ENCODE data around the gene CDC37L1.
A peak's percentile ranks its signal among the peaks of the same experiment; 100 is the strongest.

CDC37L1 gene

GRCh38 chr9:4739587-4740387 is 60.4 kb downstream of the CDC37L1 start:
- TF ChIP-seq EZH2 (IDR thresholded peaks at IDR 0.05; ENCODE audit: borderline replicate concordance, low read length) (no peak), CTCF (IDR thresholded peaks at IDR 0.05; ENCODE audit: low read length) (peak; percentile 11)
- Histone ChIP-seq H3K27ac (ENCODE audit: low read depth, low read length, poor library complexity, severe bottlenecking) (peak overlapping the region; percentile 58), H4K20me1 (ENCODE audit: insufficient read depth, low read length) (no peaks in the 10 kb centered on the region), H2AFZ (ENCODE audit: low read length) (no peak overlapping the region), H3K4me3 (ENCODE audit: low read depth, low read length, poor library complexity, severe bottlenecking) (peak overlapping the region; percentile 80), H3K27me3 (ENCODE audit: insufficient read depth, low read length) (no peaks in the 10 kb centered on the region), H3K4me2 (ENCODE audit: low read length) (peak overlapping the region; percentile 79), H3K36me3 (ENCODE audit: insufficient read depth, low read length) (peaks cover 17% of the 10 kb centered on the region; the same call in 1 of the 2 replicates), H3K9ac (ENCODE audit: low read length) (peak overlapping the region; percentile 79), H3K4me1 (ENCODE audit: insufficient read depth, low read length, severe bottlenecking) (peaks cover 35% of the 10 kb centered on the region), H3K79me2 (ENCODE audit: insufficient read depth, low read length) (peaks cover 47% of the 10 kb centered on the region), H3K9me3 (ENCODE audit: low read length) (no peaks in the 10 kb centered on the region), H3K9me2 (ENCODE audit: low read depth, low read length) (no peaks in the 10 kb centered on the region), H3F3A (ENCODE audit: insufficient read depth, low read length) (no peaks in the 10 kb centered on the region)

- peaks cover 45% of the 10 kb centered on the region for H3K79me2 ChIP-seq (ENCODE audit: insufficient read depth, low read length)
These were observed 60.9 kb downstream of the CDC37L1 start for GRCh38 chr9:4740388-4740637.

GRCh38 chr9:4740638-4741364 is 61.4 kb downstream of the CDC37L1 start, which contains the start of gene AK3:
AK3 (minus strand) TSS chr9:4741202; CDS start chr9:4741087, 115 bp downstream.
- H3K4me1 ChIP-seq (ENCODE audit: insufficient read depth, low read length, severe bottlenecking), result peaks cover 35% of the 10 kb centered on the region
- 0 out of 2 replicates have a peak within 1 kb of the TSS, but pooled peaks have one; percentile 7 for H2AFZ ChIP-seq (ENCODE audit: low read length)
- TF ChIP-seq CTCF (IDR thresholded peaks at IDR 0.05; ENCODE audit: low read length) (peak; percentile 31), EZH2 (IDR thresholded peaks at IDR 0.05; ENCODE audit: borderline replicate concordance, low read length) (no peak)
- peak within 1 kb of the TSS; percentile 80 for H3K4me3 ChIP-seq (ENCODE audit: low read depth, low read length, poor library complexity, severe bottlenecking)
- no peaks in the 10 kb centered on the region for H3K9me3 ChIP-seq (ENCODE audit: low read length)
- H3K27ac ChIP-seq (ENCODE audit: low read depth, low read length, poor library complexity, severe bottlenecking), result peak within 1 kb of the TSS; percentile 58
- H3K36me3 ChIP-seq (ENCODE audit: insufficient read depth, low read length), result peaks cover 16% of the 10 kb centered on the region; the same call in 1 of the 2 replicates
- peaks cover 45% of the 10 kb centered on the region for H3K79me2 ChIP-seq (ENCODE audit: insufficient read depth, low read length)
- no peaks in the 10 kb centered on the region for H3F3A ChIP-seq (ENCODE audit: insufficient read depth, low read length)
- H3K4me2 ChIP-seq (ENCODE audit: low read length), result peak within 1 kb of the TSS; percentile 79
- H3K9ac ChIP-seq (ENCODE audit: low read length), result peak within 1 kb of the TSS; percentile 79
- H3K27me3 ChIP-seq (ENCODE audit: insufficient read depth, low read length), result no peaks in the 10 kb centered on the region
- H3K9me2 ChIP-seq (ENCODE audit: low read depth, low read length), result no peaks in the 10 kb centered on the region
- H4K20me1 ChIP-seq (ENCODE audit: insufficient read depth, low read length), result no peaks in the 10 kb centered on the region

More at GRCh38 chr9:4740388-4740637, 60.9 kb downstream of the CDC37L1 start:
- no peaks in the 10 kb centered on the region for H4K20me1 ChIP-seq (ENCODE audit: insufficient read depth, low read length)
- H3K4me3 ChIP-seq (ENCODE audit: low read depth, low read length, poor library complexity, severe bottlenecking), result peak overlapping the region; percentile 80
- H3K9me2 ChIP-seq (ENCODE audit: low read depth, low read length), result no peaks in the 10 kb centered on the region
- peak overlapping the region; percentile 79 for H3K4me2 ChIP-seq (ENCODE audit: low read length)
- no peaks in the 10 kb centered on the region for H3K27me3 ChIP-seq (ENCODE audit: insufficient read depth, low read length)
- no peaks in the 10 kb centered on the region for H3K9me3 ChIP-seq (ENCODE audit: low read length)
- peak overlapping the region; percentile 58 for H3K27ac ChIP-seq (ENCODE audit: low read depth, low read length, poor library complexity, severe bottlenecking)
- no peaks in the 10 kb centered on the region for H3F3A ChIP-seq (ENCODE audit: insufficient read depth, low read length)
- no peak for TF ChIP-seq CTCF (IDR thresholded peaks at IDR 0.05; ENCODE audit: low read length)
- TF ChIP-seq EZH2 (IDR thresholded peaks at IDR 0.05; ENCODE audit: borderline replicate concordance, low read length), result no peak
- H3K36me3 ChIP-seq (ENCODE audit: insufficient read depth, low read length), result peaks cover 16% of the 10 kb centered on the region; the same call in 1 of the 2 replicates
- no peak overlapping the region for H2AFZ ChIP-seq (ENCODE audit: low read length)
- peaks cover 35% of the 10 kb centered on the region for H3K4me1 ChIP-seq (ENCODE audit: insufficient read depth, low read length, severe bottlenecking)
- peak overlapping the region; percentile 79 for H3K9ac ChIP-seq (ENCODE audit: low read length)
